Effector CD8-positive, alpha-beta T cell (primary cell): Measurements from ENCODE around the gene LENEP.

Source experiments
- DNase-seq: peaks from one replicate; lab custom pipeline; 2025; lab: John Stamatoyannopoulos, UW

Gene LENEP

GRCh38 chr1:155010211-155010918 is 17.0 kb downstream of the LENEP start:
- DNase-seq, result no peak

GRCh38 chr1:155011004-155011416 is 17.6 kb downstream of the LENEP start:
- no peak for DNase-seq

GRCh38 chr1:155011437-155012025 is 18.1 kb downstream of the LENEP start:
- DNase-seq, result no peak

GRCh38 chr1:155012026-155012546 is 18.7 kb downstream of the LENEP start:
- no peak for DNase-seq

- DNase-seq, result no peak
Observed at GRCh38 chr1:155012776-155013602, 19.6 kb downstream of the LENEP start.

GRCh38 chr1:155013632-155014031 is 20.2 kb downstream of the LENEP start:
- DNase-seq, result no peak

GRCh38 chr1:155014709-155015508 is 21.5 kb downstream of the LENEP start:
- DNase-seq, result no peak

- DNase-seq, result no peak
Observed at GRCh38 chr1:155015527-155016230, 22.3 kb downstream of the LENEP start.

GRCh38 chr1:155016231-155016831 is 22.9 kb downstream of the LENEP start:
- no peak for DNase-seq

- peak; percentile 78 for DNase-seq
Observed at GRCh38 chr1:155017041-155017945, 23.9 kb downstream of the LENEP start.

GRCh38 chr1:155017946-155018316 is 24.5 kb downstream of the LENEP start:
- no peak for DNase-seq

GRCh38 chr1:155018617-155019348 is 25.4 kb downstream of the LENEP start:
- no peak for DNase-seq

- no peak for DNase-seq
Observed at GRCh38 chr1:155019377-155020245, 26.2 kb downstream of the LENEP start.

GRCh38 chr1:155022136-155022926 is 28.9 kb downstream of the LENEP start:
- DNase-seq, result no peak

GRCh38 chr1:155022927-155023236 is 29.5 kb downstream of the LENEP start:
- no peak for DNase-seq

- DNase-seq, result no peak
Observed at GRCh38 chr1:155023627-155024026, 30.2 kb downstream of the LENEP start.

- DNase-seq, result no peak
Observed at GRCh38 chr1:155024315-155024714, 30.9 kb downstream of the LENEP start.
